ENCODE data around the gene TOP1. TPM values are rescaled to one million over a fixed set of nuclear protein-coding genes. Genes with fewer than 3 reads are reported as not detected.
A peak's percentile ranks its signal among the peaks of the same experiment; 100 is the strongest.

Gene TOP1
- polyA plus RNA-seq, 3 donors: 6.9 to 11.5 (median 11.5) TPM

GRCh38 chr20:41040855-41041254 lies 12.2 kb downstream of the TOP1 start:
- Histone ChIP-seq H3K4me3 (replicated peaks in 1 of 3; ENCODE audit: low read depth in 2 of 3, low read length in 3 of 3) (no peak overlapping the region), H3K79me2 (ENCODE audit: insufficient read depth, low read length) (peaks cover 100% of the 10 kb centered on the region), H3K27ac (ENCODE audit: low read depth in 1 of 2, low read length in 2 of 2) (no peak overlapping the region), H3K27me3 (ENCODE audit: control insufficient read depth in 2 of 2, insufficient read depth in 2 of 2, low read length in 2 of 2) (no peaks in the 10 kb centered on the region), H3K36me3 (replicated peaks in 1 of 2; ENCODE audit: control insufficient read depth in 1 of 2, insufficient read depth in 2 of 2, low read length in 2 of 2) (peaks cover 4 to 15% of the 10 kb centered on the region in 2 donors), H3K9ac (ENCODE audit: insufficient read depth, low read length, poor library complexity, severe bottlenecking) (no peak overlapping the region), H2AFZ (ENCODE audit: insufficient read depth, low read depth, low read length, poor library complexity, severe bottlenecking) (no peak overlapping the region), H4K20me1 (ENCODE audit: insufficient read depth, low read length) (peaks cover 99% of the 10 kb centered on the region), H3K4me2 (replicated peaks; ENCODE audit: extremely low read depth, low read length, poor library complexity, severe bottlenecking) (no peak overlapping the region), H3K4me1 (ENCODE audit: control insufficient read depth in 1 of 2, insufficient read depth in 2 of 2, low read length in 2 of 2) (peaks cover 4 to 6% of the 10 kb centered on the region in 2 donors), H3K9me3 (replicated peaks in 1 of 2; ENCODE audit: control insufficient read depth in 1 of 2, insufficient read depth in 1 of 2, low read length in 2 of 2) (no peaks in the 10 kb centered on the region)
- WGBS (ENCODE audit: insufficient coverage): no CpG with 5 or more reads among the region's 1 CpG
- H3K4me3 Mint-ChIP-seq: no peak overlapping the region
- no peak for DNase-seq
- peaks cover 32 to 50% of the 10 kb centered on the region in 2 donors for H3K36me3 Mint-ChIP-seq
- H3K27me3 Mint-ChIP-seq (ENCODE audit: low read depth in 3 of 3): peaks cover 0 to 2% (median 0%) of the 10 kb centered on the region in 3 donors
- no peak for TF ChIP-seq CTCF (IDR thresholded peaks at IDR 0.05)
- H3K9me3 Mint-ChIP-seq: peaks cover 0 to 3% (median 0%) of the 10 kb centered on the region in 7 donors
- intact Hi-C loops (cut with micrococcal nuclease): no loop called here
- H3K27ac Mint-ChIP-seq: peak overlapping the region in 1 of 7 donors; percentile 23
- H3K4me1 Mint-ChIP-seq: peaks cover 45% of the 10 kb centered on the region

- no peak overlapping the region for H3K27ac ChIP-seq (ENCODE audit: low read depth in 1 of 2, low read length in 2 of 2)
- no peak overlapping the region for H3K9ac ChIP-seq (ENCODE audit: insufficient read depth, low read length, poor library complexity, severe bottlenecking)
- H3K4me2 ChIP-seq (replicated peaks; ENCODE audit: extremely low read depth, low read length, poor library complexity, severe bottlenecking): no peak overlapping the region
- Mint-ChIP-seq H3K4me3 (no peak overlapping the region), H3K27me3 (ENCODE audit: low read depth in 3 of 3) (peaks cover 0 to 2% (median 0%) of the 10 kb centered on the region in 3 donors), H3K27ac (no peak overlapping the region), H3K9me3 (peaks cover 0 to 3% (median 0%) of the 10 kb centered on the region in 7 donors), H3K4me1 (peaks cover 44% of the 10 kb centered on the region), H3K36me3 (peaks cover 24 to 41% of the 10 kb centered on the region in 2 donors)
- H2AFZ ChIP-seq (ENCODE audit: insufficient read depth, low read depth, low read length, poor library complexity, severe bottlenecking): no peak overlapping the region
- peaks cover 4 to 10% of the 10 kb centered on the region in 2 donors for H3K36me3 ChIP-seq (replicated peaks in 1 of 2; ENCODE audit: control insufficient read depth in 1 of 2, insufficient read depth in 2 of 2, low read length in 2 of 2)
- intact Hi-C loops (cut with micrococcal nuclease): no loop called here
- peaks cover 100% of the 10 kb centered on the region for H3K79me2 ChIP-seq (ENCODE audit: insufficient read depth, low read length)
- H3K27me3 ChIP-seq (ENCODE audit: control insufficient read depth in 2 of 2, insufficient read depth in 2 of 2, low read length in 2 of 2): no peaks in the 10 kb centered on the region
- WGBS (ENCODE audit: insufficient coverage): no CpG with 5 or more reads among the region's 4 CpGs
- H3K4me1 ChIP-seq (ENCODE audit: control insufficient read depth in 1 of 2, insufficient read depth in 2 of 2, low read length in 2 of 2): peaks cover 4 to 9% of the 10 kb centered on the region in 2 donors
- no peak overlapping the region for H3K4me3 ChIP-seq (replicated peaks in 1 of 3; ENCODE audit: low read depth in 2 of 3, low read length in 3 of 3)
- DNase-seq: no peak
- H3K9me3 ChIP-seq (replicated peaks in 1 of 2; ENCODE audit: control insufficient read depth in 1 of 2, insufficient read depth in 1 of 2, low read length in 2 of 2): no peaks in the 10 kb centered on the region
- peaks cover 99% of the 10 kb centered on the region for H4K20me1 ChIP-seq (ENCODE audit: insufficient read depth, low read length)
- no peak for TF ChIP-seq CTCF (IDR thresholded peaks at IDR 0.05)
Observed at GRCh38 chr20:41041693-41042092, 13.1 kb downstream of the TOP1 start.

Measured in CD14-positive monocyte (primary cell).